ENCODE results near the gene GNB1L.

GNB1L gene, protein sequence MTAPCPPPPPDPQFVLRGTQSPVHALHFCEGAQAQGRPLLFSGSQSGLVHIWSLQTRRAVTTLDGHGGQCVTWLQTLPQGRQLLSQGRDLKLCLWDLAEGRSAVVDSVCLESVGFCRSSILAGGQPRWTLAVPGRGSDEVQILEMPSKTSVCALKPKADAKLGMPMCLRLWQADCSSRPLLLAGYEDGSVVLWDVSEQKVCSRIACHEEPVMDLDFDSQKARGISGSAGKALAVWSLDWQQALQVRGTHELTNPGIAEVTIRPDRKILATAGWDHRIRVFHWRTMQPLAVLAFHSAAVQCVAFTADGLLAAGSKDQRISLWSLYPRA
- 4.5 to 6.6 (median 6.1) reads per million in 3 donors for total RNA-seq

DNA sequence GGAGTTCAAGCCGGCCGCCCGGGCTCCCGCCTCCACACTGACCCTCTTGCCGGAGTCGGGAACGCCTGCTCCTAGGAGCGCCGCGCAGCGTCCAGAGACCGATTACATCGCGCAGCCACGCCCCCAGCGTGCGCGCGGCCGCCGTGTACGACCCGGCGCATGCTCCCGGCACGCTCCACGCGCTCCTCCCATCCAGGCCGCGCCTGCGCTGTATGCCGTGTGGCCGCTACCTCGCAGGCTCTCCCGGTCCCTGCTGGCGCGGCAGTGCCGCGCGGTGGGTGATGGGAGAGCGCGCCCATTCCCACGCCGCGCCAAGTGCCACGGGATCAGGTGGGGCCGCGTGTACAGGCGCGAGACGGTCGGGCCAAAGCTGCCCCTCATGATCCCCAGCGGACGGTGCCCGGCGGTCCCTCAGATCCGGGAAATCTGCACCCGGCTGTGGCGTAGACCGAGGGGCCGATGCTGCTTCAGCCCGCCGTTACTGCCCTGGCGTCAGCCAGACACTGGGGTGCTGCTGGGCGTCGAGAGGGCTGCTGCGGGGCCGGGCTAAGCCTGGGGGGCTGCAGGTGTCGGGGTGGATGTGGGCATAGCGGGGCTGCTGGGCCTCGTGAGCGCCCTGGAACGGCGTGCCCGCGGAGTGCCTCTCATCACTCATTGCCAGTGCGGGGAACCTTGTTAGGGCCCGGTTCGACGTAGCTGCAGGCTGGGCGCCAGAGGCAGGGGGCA lies at the start of gene GNB1L, which contains the start of gene RTL10:
GNB1L (minus strand) TSS at position 97 of the 726 bp plus-strand sequence. CDS start 33,519 bp downstream, outside the sequence.
RTL10 (minus strand) TSS at position 97 of the 726 bp plus-strand sequence. CDS start 2,613 bp downstream, outside the sequence.
- peak; percentile 89 to 94 (median 90) for DNase-seq
- Histone ChIP-seq H3K4me3 (ENCODE audit: insufficient read depth, low read depth, low read length, poor library complexity, severe bottlenecking) (peak within 1 kb of the TSS; percentile 95), H3K4me1 (ENCODE audit: control insufficient read depth, insufficient read depth, low read length, poor library complexity, severe bottlenecking) (peaks cover 24% of the 10 kb centered on the region), H3K9me3 (ENCODE audit: control insufficient read depth, low read length) (no peaks in the 10 kb centered on the region), H3K36me3 (ENCODE audit: control insufficient read depth, insufficient read depth, low read length) (peaks cover 11% of the 10 kb centered on the region), H3K27me3 (replicated peaks; ENCODE audit: control insufficient read depth, insufficient read depth, low read length, poor library complexity, severe bottlenecking) (no peaks in the 10 kb centered on the region), H3K27ac (ENCODE audit: insufficient read depth, low read length, poor library complexity, severe bottlenecking) (peak within 1 kb of the TSS; percentile 92)

DNA sequence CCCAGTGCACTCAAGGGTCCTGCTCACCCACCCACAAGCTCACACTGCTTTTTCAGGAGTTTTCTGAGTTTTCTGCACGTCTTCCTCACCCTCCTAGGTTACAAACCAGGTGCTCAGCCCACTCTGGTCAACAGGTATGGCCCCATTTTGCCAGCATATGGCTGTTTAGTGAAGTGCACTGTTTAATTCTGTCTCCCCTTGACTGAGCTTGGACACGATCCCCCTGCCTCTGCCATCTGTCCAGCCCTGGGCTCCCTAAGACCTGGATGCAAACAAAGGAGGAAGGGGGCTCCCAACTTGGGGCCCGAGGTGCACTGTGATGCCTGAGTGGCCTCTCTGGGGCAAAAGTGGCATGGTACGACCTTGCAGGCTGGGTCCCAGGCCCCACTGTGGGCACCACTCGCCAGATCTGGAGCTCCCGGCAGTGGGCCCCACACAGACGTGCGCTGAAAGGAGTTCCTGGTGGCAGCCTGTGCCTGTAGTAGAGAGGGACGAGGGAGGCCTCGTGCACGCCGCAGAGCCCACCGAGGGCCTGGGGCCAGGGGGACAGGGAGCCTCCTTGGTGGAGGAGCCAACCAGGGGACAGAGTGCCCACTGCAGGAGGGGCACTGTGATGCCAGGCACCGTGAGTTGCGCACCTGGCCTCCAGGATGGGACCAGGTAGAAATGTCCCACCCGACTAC lies 49.6 kb upstream of the GNB1L start:
- H3K27ac ChIP-seq (ENCODE audit: insufficient read depth, low read length, poor library complexity, severe bottlenecking), result no peak overlapping the region
- H3K9me3 ChIP-seq (ENCODE audit: control insufficient read depth, low read length), result no peaks in the 10 kb centered on the region
- H3K36me3 ChIP-seq (ENCODE audit: control insufficient read depth, insufficient read depth, low read length), result peaks cover 1% of the 10 kb centered on the region
- no peak overlapping the region for H3K4me3 ChIP-seq (ENCODE audit: insufficient read depth, low read depth, low read length, poor library complexity, severe bottlenecking)
- H3K27me3 ChIP-seq (replicated peaks; ENCODE audit: control insufficient read depth, insufficient read depth, low read length, poor library complexity, severe bottlenecking), result no peaks in the 10 kb centered on the region
- no peaks in the 10 kb centered on the region for H3K4me1 ChIP-seq (ENCODE audit: control insufficient read depth, insufficient read depth, low read length, poor library complexity, severe bottlenecking)
- no peak for DNase-seq

DNA sequence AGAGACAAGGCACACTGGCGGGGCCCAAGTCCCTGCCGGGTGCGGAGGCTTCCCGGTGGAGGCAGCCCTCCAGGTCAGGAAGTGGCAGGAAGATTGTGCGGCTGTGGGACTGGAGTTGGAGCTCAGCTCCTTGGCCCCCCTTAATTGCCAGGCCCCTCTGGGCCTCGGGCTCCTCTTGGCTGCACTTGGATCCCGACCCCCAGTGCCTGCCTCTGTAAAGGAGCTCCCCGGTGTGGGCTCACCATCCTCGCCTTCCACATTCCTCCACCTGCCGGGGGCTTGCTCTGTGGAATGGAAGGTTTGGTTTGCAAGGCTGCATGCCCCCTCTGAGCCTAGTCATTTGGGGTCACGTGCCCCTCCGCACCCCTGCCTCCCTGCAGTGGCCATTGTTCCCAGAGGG lies 48.8 kb upstream of the GNB1L start:
- no peaks in the 10 kb centered on the region for H3K9me3 ChIP-seq (ENCODE audit: control insufficient read depth, low read length)
- H3K27ac ChIP-seq (ENCODE audit: insufficient read depth, low read length, poor library complexity, severe bottlenecking), result no peak overlapping the region
- no peaks in the 10 kb centered on the region for H3K4me1 ChIP-seq (ENCODE audit: control insufficient read depth, insufficient read depth, low read length, poor library complexity, severe bottlenecking)
- no peaks in the 10 kb centered on the region for H3K27me3 ChIP-seq (replicated peaks; ENCODE audit: control insufficient read depth, insufficient read depth, low read length, poor library complexity, severe bottlenecking)
- no peak overlapping the region for H3K4me3 ChIP-seq (ENCODE audit: insufficient read depth, low read depth, low read length, poor library complexity, severe bottlenecking)
- peaks cover 5% of the 10 kb centered on the region for H3K36me3 ChIP-seq (ENCODE audit: control insufficient read depth, insufficient read depth, low read length)
- DNase-seq, result no peak

DNA sequence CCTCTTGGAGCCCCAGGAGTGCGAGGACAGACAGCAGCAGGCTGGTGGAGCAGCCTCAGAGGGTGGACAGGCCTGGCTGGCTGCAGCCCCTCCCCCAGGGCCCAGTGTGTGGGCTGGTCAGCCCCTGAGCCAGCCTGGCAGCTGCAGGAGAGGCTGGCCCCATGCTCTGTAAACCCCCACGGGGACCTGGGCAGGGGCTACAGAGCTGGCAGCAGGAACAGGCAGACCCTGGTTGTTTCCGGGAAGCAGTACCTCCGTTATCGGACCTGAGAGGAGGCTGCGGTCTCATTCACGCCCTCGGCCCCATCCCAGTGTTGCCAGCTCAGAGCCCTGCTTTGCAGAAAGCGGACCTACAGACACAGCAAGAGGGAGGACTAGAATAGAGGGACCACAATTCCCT lies 48.4 kb upstream of the GNB1L start:
- peaks cover 6% of the 10 kb centered on the region for H3K36me3 ChIP-seq (ENCODE audit: control insufficient read depth, insufficient read depth, low read length)
- H3K4me1 ChIP-seq (ENCODE audit: control insufficient read depth, insufficient read depth, low read length, poor library complexity, severe bottlenecking), result no peaks in the 10 kb centered on the region
- H3K4me3 ChIP-seq (ENCODE audit: insufficient read depth, low read depth, low read length, poor library complexity, severe bottlenecking), result no peak overlapping the region
- H3K27ac ChIP-seq (ENCODE audit: insufficient read depth, low read length, poor library complexity, severe bottlenecking), result no peak overlapping the region
- H3K27me3 ChIP-seq (replicated peaks; ENCODE audit: control insufficient read depth, insufficient read depth, low read length, poor library complexity, severe bottlenecking), result no peaks in the 10 kb centered on the region
- H3K9me3 ChIP-seq (ENCODE audit: control insufficient read depth, low read length), result no peaks in the 10 kb centered on the region
- DNase-seq, result no peak

DNA sequence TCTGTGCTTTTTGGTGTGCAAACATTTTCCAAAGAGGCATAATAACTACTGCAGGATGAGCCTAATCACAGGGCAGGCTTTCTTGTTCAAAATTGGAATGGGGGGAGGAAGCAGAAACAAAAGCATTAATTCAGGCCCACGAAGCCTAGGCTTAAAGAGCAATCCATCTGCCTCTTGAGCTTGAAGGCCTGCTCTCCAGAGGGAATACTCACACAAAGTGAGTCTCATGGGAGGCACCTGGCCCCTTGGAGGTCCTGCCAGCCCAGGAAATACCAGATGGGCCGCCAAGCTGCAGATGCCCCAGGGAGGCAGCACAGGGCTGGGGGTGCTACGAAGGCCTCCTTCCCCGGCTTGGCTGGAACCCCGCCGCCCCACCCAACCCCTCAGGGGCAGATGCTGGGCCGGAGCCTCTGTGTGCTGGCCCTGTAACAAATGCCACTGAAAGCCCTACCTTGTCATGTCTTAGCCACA lies 47.6 kb upstream of the GNB1L start:
- H3K36me3 ChIP-seq (ENCODE audit: control insufficient read depth, insufficient read depth, low read length), result peaks cover 11% of the 10 kb centered on the region
- no peaks in the 10 kb centered on the region for H3K4me1 ChIP-seq (ENCODE audit: control insufficient read depth, insufficient read depth, low read length, poor library complexity, severe bottlenecking)
- DNase-seq, result no peak
- H3K4me3 ChIP-seq (ENCODE audit: insufficient read depth, low read depth, low read length, poor library complexity, severe bottlenecking), result no peak overlapping the region
- H3K27ac ChIP-seq (ENCODE audit: insufficient read depth, low read length, poor library complexity, severe bottlenecking), result no peak overlapping the region
- H3K27me3 ChIP-seq (replicated peaks; ENCODE audit: control insufficient read depth, insufficient read depth, low read length, poor library complexity, severe bottlenecking), result no peaks in the 10 kb centered on the region
- no peaks in the 10 kb centered on the region for H3K9me3 ChIP-seq (ENCODE audit: control insufficient read depth, low read length)

DNA sequence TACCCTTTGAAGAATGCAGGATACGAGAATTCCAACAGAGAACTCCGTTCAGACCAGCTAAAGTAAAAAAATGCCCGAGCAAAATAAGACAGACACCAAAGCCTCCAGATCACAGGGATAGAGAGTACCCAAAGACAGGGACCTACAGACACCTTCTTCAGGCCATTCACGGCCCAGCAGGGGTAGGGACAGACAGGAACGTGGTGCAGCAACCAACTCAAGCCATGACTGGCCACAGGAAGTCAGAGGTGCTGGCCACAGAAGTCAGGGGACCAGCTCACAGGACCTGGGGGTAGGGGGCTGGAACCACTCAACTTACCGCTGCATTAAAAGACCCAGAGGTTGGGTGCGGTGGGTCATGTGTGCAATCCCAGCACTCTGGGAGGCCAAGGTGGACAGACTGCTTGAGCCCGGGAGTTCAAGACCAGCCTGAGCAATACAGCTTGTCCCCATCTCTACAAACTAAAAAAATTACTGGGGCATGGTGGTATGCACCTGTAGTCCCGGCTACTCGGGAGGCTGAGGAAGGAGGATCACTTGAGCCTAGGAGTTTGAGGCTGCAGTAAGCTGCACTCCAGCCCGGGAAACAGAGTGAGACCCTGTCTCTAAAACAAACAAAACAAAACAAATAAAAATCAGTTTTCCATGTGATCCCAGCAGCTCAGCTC lies 47.0 kb upstream of the GNB1L start:
- H3K27ac ChIP-seq (ENCODE audit: insufficient read depth, low read length, poor library complexity, severe bottlenecking), result no peak overlapping the region
- H3K9me3 ChIP-seq (ENCODE audit: control insufficient read depth, low read length), result no peaks in the 10 kb centered on the region
- DNase-seq, result no peak
- no peak overlapping the region for H3K4me3 ChIP-seq (ENCODE audit: insufficient read depth, low read depth, low read length, poor library complexity, severe bottlenecking)
- no peaks in the 10 kb centered on the region for H3K4me1 ChIP-seq (ENCODE audit: control insufficient read depth, insufficient read depth, low read length, poor library complexity, severe bottlenecking)
- no peaks in the 10 kb centered on the region for H3K27me3 ChIP-seq (replicated peaks; ENCODE audit: control insufficient read depth, insufficient read depth, low read length, poor library complexity, severe bottlenecking)
- H3K36me3 ChIP-seq (ENCODE audit: control insufficient read depth, insufficient read depth, low read length), result peaks cover 11% of the 10 kb centered on the region

DNA sequence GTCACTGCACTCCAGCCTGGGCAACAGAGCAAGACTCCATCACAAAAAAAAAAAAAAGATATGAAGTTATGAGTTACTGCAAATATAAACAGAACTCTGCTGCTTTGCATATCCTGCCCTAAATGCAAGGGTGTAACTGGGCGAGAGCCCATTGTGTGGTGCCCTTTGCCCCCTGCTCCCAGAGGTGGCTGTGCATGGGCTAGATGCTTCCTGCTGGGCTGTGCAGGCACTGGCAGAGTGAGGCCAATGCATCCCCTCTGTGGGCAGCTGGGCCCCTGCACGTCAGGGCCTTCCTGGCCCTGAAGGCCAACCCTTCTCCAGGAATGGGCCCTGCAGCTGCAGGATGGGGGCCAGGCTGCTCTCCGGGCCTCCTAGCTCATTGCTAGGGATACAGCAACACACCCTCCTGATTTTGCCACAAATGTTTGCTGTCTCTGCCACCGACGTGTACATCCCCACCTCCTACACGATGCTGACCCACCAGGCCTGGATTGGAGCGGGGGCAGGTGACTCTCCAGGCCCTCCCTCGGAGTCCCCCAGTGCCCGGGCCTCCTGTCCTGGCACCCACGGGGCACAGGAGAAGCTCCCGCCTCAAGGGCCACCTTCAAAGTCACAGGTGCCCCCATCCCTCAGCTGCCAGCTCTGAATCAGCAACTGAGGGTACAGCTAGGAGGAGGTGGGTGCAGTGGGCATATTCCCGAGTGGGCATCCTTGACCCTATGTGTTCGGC lies 46.2 kb upstream of the GNB1L start:
- no peaks in the 10 kb centered on the region for H3K27me3 ChIP-seq (replicated peaks; ENCODE audit: control insufficient read depth, insufficient read depth, low read length, poor library complexity, severe bottlenecking)
- H3K4me3 ChIP-seq (ENCODE audit: insufficient read depth, low read depth, low read length, poor library complexity, severe bottlenecking), result no peak overlapping the region
- no peaks in the 10 kb centered on the region for H3K4me1 ChIP-seq (ENCODE audit: control insufficient read depth, insufficient read depth, low read length, poor library complexity, severe bottlenecking)
- no peak for DNase-seq
- H3K27ac ChIP-seq (ENCODE audit: insufficient read depth, low read length, poor library complexity, severe bottlenecking), result no peak overlapping the region
- H3K36me3 ChIP-seq (ENCODE audit: control insufficient read depth, insufficient read depth, low read length), result peaks cover 11% of the 10 kb centered on the region
- H3K9me3 ChIP-seq (ENCODE audit: control insufficient read depth, low read length), result no peaks in the 10 kb centered on the region

DNA sequence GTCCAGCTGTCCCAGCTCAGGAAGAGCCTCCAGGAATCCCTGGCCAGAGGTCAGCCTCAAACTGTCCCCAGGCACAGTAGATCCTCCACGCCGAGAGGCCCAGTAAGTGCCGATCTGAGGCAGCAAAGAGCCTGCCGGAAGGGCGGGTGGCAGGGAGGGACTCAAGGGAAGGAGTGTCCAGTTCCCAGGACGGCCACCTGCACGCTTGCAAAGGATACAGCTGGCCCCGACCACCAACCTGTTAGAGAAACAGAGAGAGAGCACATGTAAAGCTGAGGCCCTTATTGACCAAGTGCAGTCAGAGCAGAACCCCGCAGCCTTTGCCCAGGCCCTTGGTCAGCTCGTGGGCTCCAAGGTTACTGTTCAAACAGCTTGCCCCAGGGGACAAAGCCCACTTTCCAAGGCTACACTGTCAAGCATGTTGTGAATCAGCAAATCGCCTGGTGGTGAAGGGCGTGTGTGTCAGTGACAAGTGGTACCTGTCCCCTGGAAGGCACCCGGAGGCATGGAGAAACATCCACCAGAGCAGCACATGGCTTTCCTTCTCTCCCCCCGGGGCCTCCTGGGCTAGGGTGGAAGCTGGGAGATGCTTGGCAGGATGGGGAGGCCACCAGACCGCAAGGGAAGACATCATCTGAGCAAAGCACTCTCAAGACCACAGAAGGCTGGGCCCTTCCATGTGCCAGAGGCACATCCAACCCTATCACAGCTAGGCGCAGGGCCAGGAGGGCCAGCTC lies 44.3 kb upstream of the GNB1L start:
- Histone ChIP-seq H3K4me3 (ENCODE audit: insufficient read depth, low read depth, low read length, poor library complexity, severe bottlenecking) (no peak overlapping the region), H3K36me3 (ENCODE audit: control insufficient read depth, insufficient read depth, low read length) (peaks cover 11% of the 10 kb centered on the region), H3K4me1 (ENCODE audit: control insufficient read depth, insufficient read depth, low read length, poor library complexity, severe bottlenecking) (peaks cover 1% of the 10 kb centered on the region), H3K27ac (ENCODE audit: insufficient read depth, low read length, poor library complexity, severe bottlenecking) (no peak overlapping the region), H3K9me3 (ENCODE audit: control insufficient read depth, low read length) (no peaks in the 10 kb centered on the region), H3K27me3 (replicated peaks; ENCODE audit: control insufficient read depth, insufficient read depth, low read length, poor library complexity, severe bottlenecking) (no peaks in the 10 kb centered on the region)
- DNase-seq, result no peak

DNA sequence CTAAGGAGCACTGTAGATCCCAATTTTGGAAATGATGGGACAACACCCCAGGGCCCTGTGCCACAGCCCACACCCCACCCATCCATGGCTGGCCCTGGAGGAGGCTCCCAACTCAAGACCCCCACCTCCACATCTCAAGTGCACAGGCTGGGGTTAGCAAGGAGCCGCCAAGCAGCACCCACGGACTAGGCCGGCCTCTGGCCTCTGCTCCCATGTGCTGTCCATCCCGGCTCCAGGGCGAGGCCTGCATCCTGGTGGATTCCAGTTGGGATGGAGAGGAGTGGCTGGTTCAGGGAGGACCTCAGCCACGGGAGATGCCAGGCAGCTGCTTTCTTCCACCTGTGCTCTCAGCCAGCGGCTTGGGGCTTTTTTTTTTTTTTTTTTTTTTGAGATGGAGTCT lies 43.5 kb upstream of the GNB1L start:
- Histone ChIP-seq H3K36me3 (ENCODE audit: control insufficient read depth, insufficient read depth, low read length) (peaks cover 11% of the 10 kb centered on the region), H3K27ac (ENCODE audit: insufficient read depth, low read length, poor library complexity, severe bottlenecking) (no peak overlapping the region), H3K9me3 (ENCODE audit: control insufficient read depth, low read length) (no peaks in the 10 kb centered on the region), H3K4me3 (ENCODE audit: insufficient read depth, low read depth, low read length, poor library complexity, severe bottlenecking) (no peak overlapping the region), H3K4me1 (ENCODE audit: control insufficient read depth, insufficient read depth, low read length, poor library complexity, severe bottlenecking) (peaks cover 10% of the 10 kb centered on the region), H3K27me3 (replicated peaks; ENCODE audit: control insufficient read depth, insufficient read depth, low read length, poor library complexity, severe bottlenecking) (no peaks in the 10 kb centered on the region)
- DNase-seq, result no peak

Data from effector memory CD4-positive, alpha-beta T cell (primary cell).